CD4-positive, alpha-beta T cell (primary cell): ENCODE data around the gene NEGR1. TPM values are rescaled to one million over a fixed set of nuclear protein-coding genes. Genes with fewer than 3 reads are reported as not detected.

ENCODE experiments used
- ATAC-seq: fragments of 200-7000 bp; cut with Tn5 transposase; one replicate; pipeline ENCODE4 v1.10.0; 2022; ENCODE audit warnings: mild to moderate bottlenecking; ENCODE audit not compliant: poor library complexity
- CTCF ChIA-PET: fragments of 350-600 bp; sonication (Branson Sonifier 250); formaldehyde crosslinking; loops from one replicate; lab custom pipeline; 2021; ENCODE audit warnings: antibody characterized with exemption, inconsistent platforms; lab: Charles Lee
- POLR2A ChIA-PET: fragments of 350-600 bp; sonication (Branson Sonifier 250); formaldehyde crosslinking; loops from one replicate; lab custom pipeline; 2021; ENCODE audit warnings: antibody characterized with exemption, inconsistent platforms; lab: Charles Lee
- DNase-seq, 14 experiments: peaks; one replicate each; pipeline ENCODE4 v3.0.0-alpha.2; 2013 to 2020; ENCODE audit warnings: mixed read lengths in 2 of 14
- H3K27ac ChIP-seq, 2 donors: one replicate each; pipeline versions ENCODE4 v1.5.1 to v1.7.0; 2013; ENCODE audit warnings: low read length in 2 of 2, low read depth in 1 of 2, mild to moderate bottlenecking in 1 of 2
- H3K27me3 ChIP-seq, 2 experiments: 1 replicate in 1 of 2; 2 replicates in 1 of 2; pipeline versions ENCODE4 v1.6.1 to v1.7.0; 2013; ENCODE audit warnings: low read length in 2 of 2, control low read depth in 1 of 2, mild to moderate bottlenecking in 1 of 2, moderate library complexity in 1 of 2; ENCODE audit not compliant: insufficient read depth in 2 of 2, control insufficient read depth in 1 of 2
- H3K36me3 ChIP-seq: one replicate; pipeline ENCODE4 v1.6.1; 2013; ENCODE audit warnings: low read length, control low read depth; ENCODE audit not compliant: insufficient read depth
- H3K4me1 ChIP-seq: one replicate; pipeline ENCODE4 v1.6.1; 2013; ENCODE audit warnings: low read length, control low read depth; ENCODE audit not compliant: insufficient read depth
- H3K4me3 ChIP-seq: one replicate; pipeline ENCODE4 v1.5.1; 2013; ENCODE audit warnings: mild to moderate bottlenecking, low read length, moderate library complexity
- H3K9me3 ChIP-seq, 2 experiments: 1 replicate in 1 of 2; 2 replicates in 1 of 2; pipeline versions ENCODE4 v1.6.1 to v1.7.0; 2013; ENCODE audit warnings: low read length in 2 of 2, mild to moderate bottlenecking in 2 of 2, control low read depth in 1 of 2, moderate library complexity in 1 of 2; ENCODE audit not compliant: control insufficient read depth in 1 of 2, insufficient read depth in 1 of 2
- H3K27ac Mint-ChIP-seq: one replicate; pipeline ENCODE4 v1.8.0; 2020; ENCODE audit warnings: mixed read lengths
- H3K27me3 Mint-ChIP-seq: one replicate; pipeline ENCODE4 v1.8.0; 2021; ENCODE audit warnings: mixed read lengths
- H3K36me3 Mint-ChIP-seq: one replicate; pipeline ENCODE4 v1.8.0; 2021; ENCODE audit warnings: low read depth, mixed read lengths
- H3K4me1 Mint-ChIP-seq: one replicate; pipeline ENCODE4 v1.8.0; 2021; ENCODE audit warnings: low read depth, mixed read lengths
- H3K4me3 Mint-ChIP-seq: one replicate; pipeline ENCODE4 v1.8.0; 2020; ENCODE audit warnings: mild to moderate bottlenecking, mixed read lengths
- H3K9me3 Mint-ChIP-seq: one replicate; pipeline ENCODE4 v1.8.0; 2020; ENCODE audit warnings: mixed read lengths
- intact Hi-C, 2 experiments: fragments of 100-400 bp; cut with DNase I in 1 of 2; cut with micrococcal nuclease in 1 of 2; formaldehyde crosslinking; loops; one replicate each; pipeline versions ENCODE4 v1.15.1 to v1.9.0; 2023 to 2025; cut with DNase I, micrococcal nuclease
- total RNA-seq, 174 experiments: library from RNA in 2 of 174; stranded (reverse) in 2 of 174; gene quantifications; one replicate each; pipeline ENCODE4 v1.2.3 and lab custom pipeline; 2021 to 2026
- TF ChIP-seq, protein P1 (sequence below): fragments of 200-600 bp; IDR thresholded peaks from one replicate; pipeline ENCODE4 v1.8.0; 2022; ENCODE audit warnings: antibody characterized with exemption, mild to moderate bottlenecking

NEGR1 gene
- total RNA-seq, 2 experiments from 2014 or later = 0.03 TPM

DNA sequence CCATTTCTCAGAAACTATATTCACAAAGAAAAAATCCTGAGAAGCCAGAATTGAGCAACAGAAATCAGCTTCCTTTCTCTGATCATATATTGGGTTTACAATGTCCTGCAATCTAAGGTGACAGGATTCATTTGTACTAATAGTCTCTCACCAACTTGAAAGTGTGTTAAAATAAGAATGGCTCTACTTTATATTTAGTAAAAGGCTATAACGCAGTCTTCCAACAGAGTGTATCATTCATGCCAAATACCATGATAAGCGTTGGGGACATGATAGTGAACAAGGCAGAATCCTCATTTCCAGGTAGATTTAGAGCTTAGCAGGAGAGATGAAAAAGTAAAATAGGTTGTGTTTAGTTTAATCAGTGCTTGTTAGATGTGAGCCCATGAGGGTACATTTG, 682.3 kb downstream of the NEGR1 start:
- DNase-seq (no peak), ATAC-seq (no peak)
- Mint-ChIP-seq H3K27ac (no peak overlapping the region), H3K9me3 (no peaks in the 10 kb centered on the region), H3K36me3 (no peaks in the 10 kb centered on the region), H3K4me3 (no peak overlapping the region), H3K4me1 (no peaks in the 10 kb centered on the region), H3K27me3 (no peaks in the 10 kb centered on the region)
- Histone ChIP-seq H3K27me3 (no peaks in the 10 kb centered on the region), H3K4me1 (no peaks in the 10 kb centered on the region), H3K4me3 (no peak overlapping the region), H3K36me3 (no peaks in the 10 kb centered on the region), H3K27ac (no peak overlapping the region), H3K9me3 (peaks cover 0 to 10% of the 10 kb centered on the region in 2 experiments)
- TF ChIP-seq, protein P1, sequence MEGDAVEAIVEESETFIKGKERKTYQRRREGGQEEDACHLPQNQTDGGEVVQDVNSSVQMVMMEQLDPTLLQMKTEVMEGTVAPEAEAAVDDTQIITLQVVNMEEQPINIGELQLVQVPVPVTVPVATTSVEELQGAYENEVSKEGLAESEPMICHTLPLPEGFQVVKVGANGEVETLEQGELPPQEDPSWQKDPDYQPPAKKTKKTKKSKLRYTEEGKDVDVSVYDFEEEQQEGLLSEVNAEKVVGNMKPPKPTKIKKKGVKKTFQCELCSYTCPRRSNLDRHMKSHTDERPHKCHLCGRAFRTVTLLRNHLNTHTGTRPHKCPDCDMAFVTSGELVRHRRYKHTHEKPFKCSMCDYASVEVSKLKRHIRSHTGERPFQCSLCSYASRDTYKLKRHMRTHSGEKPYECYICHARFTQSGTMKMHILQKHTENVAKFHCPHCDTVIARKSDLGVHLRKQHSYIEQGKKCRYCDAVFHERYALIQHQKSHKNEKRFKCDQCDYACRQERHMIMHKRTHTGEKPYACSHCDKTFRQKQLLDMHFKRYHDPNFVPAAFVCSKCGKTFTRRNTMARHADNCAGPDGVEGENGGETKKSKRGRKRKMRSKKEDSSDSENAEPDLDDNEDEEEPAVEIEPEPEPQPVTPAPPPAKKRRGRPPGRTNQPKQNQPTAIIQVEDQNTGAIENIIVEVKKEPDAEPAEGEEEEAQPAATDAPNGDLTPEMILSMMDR = no peak
- intact Hi-C loops = no loop called here
- ChIA-PET CTCF (no interaction called here), POLR2A (no interaction called here)

GRCh38 chr1:71599306-71599705, 683.0 kb downstream of the NEGR1 start:
- intact Hi-C loops = no loop called here
- Histone ChIP-seq H3K4me3 (no peak overlapping the region), H3K9me3 (peaks cover 0 to 10% of the 10 kb centered on the region in 2 experiments), H3K4me1 (no peaks in the 10 kb centered on the region), H3K27me3 (no peaks in the 10 kb centered on the region), H3K36me3 (no peaks in the 10 kb centered on the region), H3K27ac (no peak overlapping the region)
- H3K27ac Mint-ChIP-seq = no peak overlapping the region
- ChIA-PET CTCF (no interaction called here), POLR2A (no interaction called here)
- no peaks in the 10 kb centered on the region for H3K36me3 Mint-ChIP-seq
- ATAC-seq (no peak), DNase-seq (no peak)
- H3K9me3 Mint-ChIP-seq = no peaks in the 10 kb centered on the region
- H3K27me3 Mint-ChIP-seq = no peaks in the 10 kb centered on the region
- H3K4me1 Mint-ChIP-seq = no peaks in the 10 kb centered on the region
- H3K4me3 Mint-ChIP-seq = no peak overlapping the region
- TF ChIP-seq, protein P1 = no peak

GRCh38 chr1:71593523-71593922, 688.8 kb downstream of the NEGR1 start:
- no peak overlapping the region for H3K4me3 ChIP-seq
- H3K27me3 Mint-ChIP-seq = no peaks in the 10 kb centered on the region
- H3K9me3 Mint-ChIP-seq = no peaks in the 10 kb centered on the region
- no peak overlapping the region for H3K4me3 Mint-ChIP-seq
- H3K36me3 ChIP-seq = no peaks in the 10 kb centered on the region
- ChIA-PET POLR2A (no interaction called here), CTCF (no interaction called here)
- H3K9me3 ChIP-seq = peaks cover 0 to 5% of the 10 kb centered on the region in 2 experiments
- H3K4me1 ChIP-seq = no peaks in the 10 kb centered on the region
- ATAC-seq = no peak
- no peaks in the 10 kb centered on the region for H3K27me3 ChIP-seq
- H3K27ac Mint-ChIP-seq = no peak overlapping the region
- H3K27ac ChIP-seq = no peak overlapping the region
- H3K4me1 Mint-ChIP-seq = no peaks in the 10 kb centered on the region
- intact Hi-C loops = no loop called here
- TF ChIP-seq, protein P1 = no peak
- no peak for DNase-seq
- no peaks in the 10 kb centered on the region for H3K36me3 Mint-ChIP-seq
